Muscle of arm (tissue), 14 donors: ENCODE results near the gene HOXD1. TPM values are rescaled to one million over a fixed set of nuclear protein-coding genes. Genes with fewer than 3 reads are reported as not detected.

Source experiments
- DNase-seq: peaks from one replicate; pipeline ENCODE4 v3.0.0-alpha.2; 2013
- long read RNA-seq, 11 donors: transcript quantifications; one replicate each; lab custom pipeline, GENCODE V29; 2026
- polyA plus RNA-seq, 12 donors: library from polyadenylated mRNA; unstranded; fragments of 120-200 nt; gene quantifications; one replicate each; pipeline ENCODE4 v1.2.1, GENCODE V29; 2013; ENCODE audit not compliant: insufficient read length in 12 of 12

The HOXD1 gene
- 1 to 10 TPM in 8 of 12 donors, under 1 TPM in 2, not detected in 2; 0.85 to 2.6 (median 1.4) TPM for polyA plus RNA-seq
- long read RNA-seq, donor 1, transcript HOXD1-201 (2 exons, 1,975 nt), result major isoform, 7 of 286 reads
- long read RNA-seq, donor 1, partial matches to known transcripts, result 279 of 286 reads
- long read RNA-seq, donor 1, other reads (novel, unspliced or antisense), result 0 of 286 reads
- long read RNA-seq, donor 2, partial matches to known transcripts, result 452 of 453 reads
- long read RNA-seq, donor 2, other reads (novel, unspliced or antisense), result 0 of 453 reads
- long read RNA-seq, donor 3, result 0 reads
- long read RNA-seq, donor 4, result 0 reads
- long read RNA-seq, donor 5, partial matches to known transcripts, result 0 of 4 reads
- long read RNA-seq, donor 5, other reads (novel, unspliced or antisense), result 0 of 4 reads
- long read RNA-seq, donor 6, partial matches to known transcripts, result 0 of 2 reads
- long read RNA-seq, donor 6, other reads (novel, unspliced or antisense), result 0 of 2 reads
- long read RNA-seq, donor 7, result 0 reads
- long read RNA-seq, donor 8, partial matches to known transcripts, result 0 of 2 reads
- long read RNA-seq, donor 8, other reads (novel, unspliced or antisense), result 0 of 2 reads
- long read RNA-seq, donor 9, partial matches to known transcripts, result 183 of 183 reads
- long read RNA-seq, donor 9, other reads (novel, unspliced or antisense), result 0 of 183 reads
- long read RNA-seq, donor 10, partial matches to known transcripts, result 0 of 1 reads
- long read RNA-seq, donor 10, other reads (novel, unspliced or antisense), result 0 of 1 reads
- long read RNA-seq, donor 11, partial matches to known transcripts, result 0 of 4 reads
- long read RNA-seq, donor 11, other reads (novel, unspliced or antisense), result 0 of 4 reads

GRCh38 chr2:176187899-176188773 is at the start of gene HOXD1:
HOXD1 (plus strand) TSS chr2:176188668; CDS start chr2:176188802, 134 bp downstream.
- DNase-seq, result no peak

DNA sequence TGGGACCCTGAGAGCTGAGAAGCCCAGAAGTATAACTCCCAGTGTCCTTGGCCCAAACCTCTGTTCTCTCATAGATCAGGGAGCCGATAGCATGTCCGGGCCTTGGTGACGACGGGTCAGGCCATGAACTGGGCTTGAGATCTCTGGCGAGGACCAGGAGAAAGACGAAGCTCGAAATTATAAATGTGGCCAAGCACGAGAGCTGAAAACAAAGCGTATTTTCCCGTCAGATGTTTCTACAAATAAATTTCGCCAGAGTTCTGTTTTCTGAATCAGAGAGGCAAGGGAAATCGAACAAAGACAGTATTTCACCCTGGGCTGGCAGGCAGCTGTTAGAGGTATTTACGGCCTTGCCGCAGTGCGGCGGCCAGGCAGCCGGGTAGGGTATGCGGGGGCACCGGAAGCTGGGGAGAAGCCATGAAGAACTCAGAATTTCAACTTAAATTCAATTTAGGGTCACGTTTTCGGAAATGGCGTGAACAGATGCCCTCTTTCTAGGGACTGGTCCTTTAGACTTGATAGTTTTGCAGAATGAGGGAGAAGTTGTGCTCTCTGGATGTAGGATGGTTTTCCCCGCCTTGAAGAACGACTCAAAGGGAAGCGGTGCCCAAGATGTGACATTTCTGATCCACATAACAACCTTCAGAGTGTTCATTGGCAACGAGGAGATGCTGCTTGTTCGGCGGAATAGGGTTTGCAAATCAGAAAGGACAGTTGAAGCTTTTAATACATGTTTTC is 49.4 kb upstream of the HOXD1 start:
- DNase-seq, result no peak

GRCh38 chr2:176139661-176140512 is 48.6 kb upstream of the HOXD1 start:
- no peak for DNase-seq

DNA sequence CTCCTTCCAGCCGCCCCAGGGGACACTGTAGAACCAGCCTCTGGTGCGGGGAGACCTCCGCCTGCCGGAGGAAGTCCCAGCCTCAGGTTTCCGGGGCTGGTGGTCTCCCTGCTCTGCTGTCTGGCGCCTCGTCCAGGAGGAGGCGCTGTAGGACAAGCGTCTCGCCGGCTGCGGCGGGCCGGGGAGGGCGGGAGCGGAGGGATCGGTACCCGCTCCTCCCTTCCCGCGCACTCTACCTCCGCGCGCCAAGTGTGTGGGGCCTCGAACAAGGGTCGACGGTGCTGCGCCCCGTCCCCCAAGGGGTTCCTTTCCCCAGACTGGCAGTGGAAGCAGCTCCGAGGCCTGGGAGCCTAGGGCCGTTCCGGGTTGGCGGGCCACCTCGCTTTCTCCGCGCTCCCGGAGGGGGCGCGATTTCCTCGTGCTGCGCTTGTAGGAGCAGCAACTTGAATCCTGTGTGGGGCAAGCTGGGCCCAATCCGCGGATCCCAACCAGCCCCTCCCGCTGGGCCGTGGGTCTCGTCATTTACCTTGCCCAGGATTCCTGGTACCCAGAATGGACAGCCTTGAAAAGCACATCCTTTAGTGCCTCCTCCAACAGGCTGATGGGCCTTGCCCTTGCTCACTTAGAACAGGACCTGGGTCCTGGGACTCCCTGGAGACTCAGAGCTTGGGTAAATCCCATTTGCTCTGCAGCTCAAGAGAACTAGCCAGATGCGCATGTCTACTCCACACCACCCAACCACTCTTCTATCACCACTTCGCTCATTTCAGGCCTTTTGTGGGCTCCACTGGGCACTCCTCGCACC is 47.8 kb upstream of the HOXD1 start:
- peak; percentile 93 for DNase-seq

DNA sequence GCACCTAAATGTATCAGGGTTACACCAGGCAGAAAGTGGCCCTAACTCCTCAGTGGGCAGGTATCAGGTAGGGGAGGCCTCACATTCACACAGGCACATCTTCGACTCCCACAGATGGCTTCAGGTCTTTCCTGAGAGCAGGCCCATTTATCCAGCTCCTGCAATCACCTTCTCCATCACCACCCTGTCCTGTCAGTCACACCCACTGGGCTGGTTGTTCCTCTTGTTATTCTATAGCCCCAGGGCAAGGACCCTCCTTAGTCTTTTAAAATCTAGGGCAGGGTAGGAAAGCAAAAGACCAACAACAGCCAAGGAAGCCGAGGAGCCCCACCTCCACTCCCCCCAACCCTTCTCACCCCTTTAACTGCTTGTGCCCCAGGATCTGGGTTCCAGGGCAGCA is 46.2 kb upstream of the HOXD1 start:
- DNase-seq, result no peak

DNA sequence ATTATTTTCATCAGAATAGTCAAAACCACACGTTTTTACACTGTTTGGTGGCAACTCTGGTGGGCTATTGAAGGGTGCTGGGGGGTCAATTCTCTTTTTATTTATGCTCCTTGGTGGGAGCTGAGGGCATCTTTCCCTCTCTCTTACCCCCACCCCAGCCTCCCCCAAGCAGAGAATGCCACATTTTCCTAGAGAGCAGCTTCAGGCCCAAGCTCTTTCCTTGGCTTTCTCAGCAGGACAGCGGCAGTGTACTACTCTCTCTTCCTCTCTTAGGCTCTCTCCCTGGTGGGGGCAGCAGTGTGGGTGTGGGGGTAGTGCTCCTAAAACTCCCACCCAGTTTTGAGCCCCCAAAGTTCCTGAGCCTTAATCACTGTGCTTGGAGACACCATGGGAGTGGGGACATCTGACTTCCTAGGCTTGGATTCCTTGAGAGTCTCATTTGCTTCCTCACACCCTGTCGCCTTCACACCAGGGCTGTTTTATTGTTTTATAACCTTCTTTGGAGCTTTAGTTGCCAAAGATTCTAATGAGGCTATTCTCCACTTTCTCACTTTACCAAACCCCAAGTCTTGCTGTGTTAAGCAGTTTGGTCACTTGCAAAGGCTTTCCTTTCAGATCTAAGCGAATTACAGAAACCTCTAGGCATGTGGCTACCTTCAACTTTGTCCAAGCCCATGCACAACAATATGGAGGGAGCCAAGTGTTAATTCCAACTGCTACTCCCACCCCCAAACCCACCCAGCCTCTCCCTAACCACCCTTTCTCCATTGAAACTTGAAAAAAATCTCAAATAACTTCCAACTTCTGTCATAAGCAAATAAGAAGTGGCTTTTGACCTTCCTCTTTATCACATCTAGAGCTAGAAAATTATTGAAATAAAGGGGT is 43.1 kb upstream of the HOXD1 start:
- no peak for DNase-seq

DNA sequence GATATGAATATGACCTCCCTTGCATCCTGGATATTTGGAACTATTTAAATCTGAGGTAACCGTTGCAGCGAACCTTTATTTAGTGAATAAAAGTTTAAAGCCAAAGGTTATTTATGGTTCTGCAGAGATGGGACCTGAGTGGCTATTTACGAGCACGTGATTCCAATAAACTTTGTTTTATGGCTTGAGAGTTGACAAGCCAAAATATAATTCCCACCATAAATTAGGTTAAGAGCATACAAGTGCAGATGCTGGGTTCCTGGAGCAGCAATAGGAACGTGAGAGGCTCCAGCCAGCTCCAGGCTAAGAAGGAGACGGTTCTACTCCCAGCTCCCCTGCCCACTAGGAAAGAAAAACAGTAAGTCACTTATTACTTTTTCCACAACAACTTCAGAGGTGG is 42.4 kb upstream of the HOXD1 start:
- no peak for DNase-seq

- no peak for DNase-seq
Measured at GRCh38 chr2:176146645-176147044, 41.8 kb upstream of the HOXD1 start.

DNA sequence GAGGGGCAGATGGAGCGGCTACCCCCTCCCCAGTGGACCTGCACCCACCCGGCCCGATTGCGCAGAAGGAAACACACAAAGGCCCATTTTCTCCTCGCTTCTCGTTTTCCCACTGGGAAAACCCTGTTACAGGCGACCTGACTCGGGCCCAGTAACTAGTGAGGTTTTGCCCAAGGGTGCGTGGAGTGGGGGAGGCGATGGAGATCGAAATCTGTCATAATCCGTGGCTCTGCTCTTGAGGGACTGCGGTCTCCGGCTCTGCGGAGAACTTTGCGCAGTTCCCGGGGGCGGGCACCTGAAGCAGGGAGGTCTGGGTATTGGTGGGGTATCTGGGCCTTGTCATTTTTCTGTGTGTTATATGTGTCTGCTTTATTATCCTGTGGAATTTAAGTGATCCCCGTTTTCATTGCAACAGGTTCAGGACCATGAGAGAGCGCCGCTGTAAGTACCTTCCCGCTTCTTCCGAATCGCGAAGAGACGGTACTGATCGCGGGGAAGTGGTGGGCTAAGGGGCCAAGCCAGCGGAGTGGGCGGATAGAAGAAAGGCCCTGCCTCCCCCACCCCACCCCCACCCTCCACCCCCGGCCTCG is 41.2 kb upstream of the HOXD1 start:
- DNase-seq, result no peak

- no peak for DNase-seq
Measured at GRCh38 chr2:176147800-176148496, 40.5 kb upstream of the HOXD1 start.

- no peak for DNase-seq
Measured at GRCh38 chr2:176148751-176149421, 39.6 kb upstream of the HOXD1 start.

- DNase-seq, result no peak
Measured at GRCh38 chr2:176149481-176149938, 39.0 kb upstream of the HOXD1 start.

GRCh38 chr2:176149939-176150583 is 38.4 kb upstream of the HOXD1 start:
- DNase-seq, result no peak

DNA sequence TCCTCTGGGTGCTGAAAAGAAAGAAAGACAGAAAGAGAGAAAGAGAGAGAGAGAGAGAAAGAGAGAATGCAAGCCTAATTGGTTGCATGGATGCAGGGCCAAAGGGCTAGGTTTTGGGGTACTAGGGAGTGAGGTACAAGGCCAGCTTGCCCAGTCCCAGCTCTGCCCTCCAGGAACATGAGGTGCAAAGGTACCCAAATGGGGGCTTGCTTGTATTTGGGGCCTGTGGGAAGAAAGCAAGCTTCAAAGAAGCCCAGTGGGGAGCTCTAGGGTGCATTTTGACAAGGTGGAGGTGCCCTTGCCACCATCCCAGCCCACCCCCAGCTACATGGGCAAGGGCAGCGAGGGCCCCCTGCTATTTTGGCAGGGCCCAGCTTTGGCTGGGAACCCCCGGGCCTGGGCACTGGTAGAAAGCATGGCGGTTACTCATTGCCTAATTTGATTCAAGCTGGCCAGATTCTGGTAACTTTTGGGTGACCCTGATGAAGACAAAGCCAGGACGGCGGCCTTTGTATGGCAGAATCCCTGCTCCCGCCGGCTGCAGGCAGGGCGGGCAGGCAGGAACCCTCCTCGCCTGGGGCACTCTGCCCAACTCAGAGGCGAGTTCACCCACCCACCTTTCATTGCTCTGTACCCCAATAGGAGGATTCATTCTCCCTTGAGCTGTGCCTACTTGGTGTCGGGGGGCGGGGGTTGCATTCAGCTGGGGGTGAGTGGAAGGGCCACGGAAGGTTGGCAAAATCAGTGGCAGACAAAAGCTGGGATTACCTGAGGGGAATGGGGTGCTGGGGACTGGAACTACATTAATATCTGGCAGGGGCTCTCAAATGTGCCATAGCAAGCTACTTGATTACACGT is 37.7 kb upstream of the HOXD1 start:
- no peak for DNase-seq
